Caco-2 (cell line): Measurements from ENCODE around the gene MAPK11. TPM values are rescaled to one million over a fixed set of nuclear protein-coding genes. Genes with fewer than 3 reads are reported as not detected.

Source experiments
- BruUV-seq: library from RNA; stranded (reverse); fragments of 400-500 nt; replicated peaks from 2 replicates; lab custom pipeline; 2021; lab: Mats Ljungman, UMichigan
- CTCF ChIA-PET: fragments of 300-600 bp; sonication (Branson Sonifier 250); formaldehyde crosslinking; loops from one replicate; lab custom pipeline; 2022; ENCODE audit warnings: antibody characterized with exemption; lab: Charles Lee
- POLR2A ChIA-PET: fragments of 300-600 bp; sonication (Branson Sonifier 250); formaldehyde crosslinking; loops from one replicate; lab custom pipeline; 2022; ENCODE audit warnings: antibody characterized with exemption; lab: Charles Lee
- DNase-seq, 2 experiments: peaks; one replicate each; pipeline versions ENCODE4 v3.0.0 to v3.0.0-alpha.2; 2020 to 2022
- H3K27me3 ChIP-seq: replicated peaks from 2 replicates; pipeline ENCODE4 v1.6.0; 2011; ENCODE audit warnings: low read length; ENCODE audit not compliant: control insufficient read depth, insufficient read depth
- H3K36me3 ChIP-seq: 2 replicates; pipeline ENCODE4 v1.5.1; 2011; ENCODE audit warnings: low read length; ENCODE audit not compliant: control insufficient read depth, insufficient read depth
- H3K4me1 ChIP-seq: fragments of 250-450 bp; sonication (Bioruptor Pico); 2 replicates; pipeline ENCODE4 v1.5.1; 2020; ENCODE audit warnings: mild to moderate bottlenecking
- H3K4me3 ChIP-seq: 2 replicates; pipeline ENCODE4 v1.5.1; 2011; ENCODE audit warnings: low read depth, mild to moderate bottlenecking, control low read depth, low read length
- H3K9me3 ChIP-seq: fragments of 250-450 bp; sonication (Bioruptor Pico); 2 replicates; pipeline ENCODE4 v1.5.1; 2020; ENCODE audit warnings: mild to moderate bottlenecking, moderate library complexity
- H3K27ac Mint-ChIP-seq: one replicate; pipeline ENCODE4 v1.8.0; 2022; ENCODE audit warnings: mixed read lengths; ENCODE audit not compliant: unreplicated experiment
- H3K27me3 Mint-ChIP-seq: one replicate; pipeline ENCODE4 v1.8.0; 2022; ENCODE audit warnings: mixed read lengths; ENCODE audit not compliant: insufficient read depth, unreplicated experiment
- H3K36me3 Mint-ChIP-seq: one replicate; pipeline ENCODE4 v1.8.0; 2022; ENCODE audit warnings: mild to moderate bottlenecking, mixed read lengths; ENCODE audit not compliant: insufficient read depth, unreplicated experiment
- H3K4me1 Mint-ChIP-seq: one replicate; pipeline ENCODE4 v1.8.0; 2022; ENCODE audit warnings: low read depth, mixed read lengths; ENCODE audit not compliant: unreplicated experiment
- H3K4me3 Mint-ChIP-seq: one replicate; pipeline ENCODE4 v1.8.0; 2022; ENCODE audit warnings: mild to moderate bottlenecking, moderate library complexity, mixed read lengths; ENCODE audit not compliant: unreplicated experiment
- H3K9me3 Mint-ChIP-seq: one replicate; pipeline ENCODE4 v1.8.0; 2022; ENCODE audit warnings: mixed read lengths; ENCODE audit not compliant: unreplicated experiment
- CTCF ChIP-seq, 2 experiments: fragments of 200-600 bp in 1 of 2; IDR thresholded peaks; 1 replicate in 1 of 2; 2 replicates in 1 of 2; pipeline versions ENCODE4 v1.5.1 to v1.8.0; 2011 to 2022; ENCODE audit warnings: antibody characterized with exemption in 1 of 2, control low read depth in 1 of 2, inconsistent platforms in 1 of 2, low read depth in 1 of 2, low read length in 1 of 2, mild to moderate bottlenecking in 1 of 2, moderate library complexity in 1 of 2; ENCODE audit not compliant: insufficient read depth in 1 of 2, severe bottlenecking in 1 of 2, unreplicated experiment in 1 of 2
- intact Hi-C: fragments of 100-400 bp; cut with micrococcal nuclease; formaldehyde crosslinking; loops from one replicate; pipeline ENCODE4 v1.10.0; 2022; ENCODE audit not compliant: unreplicated experiment
- total RNA-seq: library from RNA; stranded (reverse); gene quantifications from 2 replicates; pipeline ENCODE4 v1.2.3, GENCODE V29; 2022

The MAPK11 gene
- total RNA-seq, 1 experiment from 2014 or later, result 1.3 TPM

GRCh38 chr22:50262460-50262911 lies 7.7 kb downstream of the MAPK11 start:
- no TSS peak for BruUV-seq
- H3K9me3 Mint-ChIP-seq, result no peaks in the 10 kb centered on the region
- peak overlapping the region; percentile 72 for H3K4me3 Mint-ChIP-seq
- Histone ChIP-seq H3K4me3 (no peak overlapping the region), H3K36me3 (no peaks in the 10 kb centered on the region), H3K9me3 (no peaks in the 10 kb centered on the region), H3K27me3 (no peaks in the 10 kb centered on the region), H3K4me1 (peaks cover 11% of the 10 kb centered on the region; the same call in 1 of the 2 replicates)
- no peak for TF ChIP-seq CTCF (IDR thresholded peaks at IDR 0.05; ENCODE audit: insufficient read depth in 1 of 2, low read depth in 1 of 2, low read length in 1 of 2, severe bottlenecking in 1 of 2, unreplicated experiment in 1 of 2)
- no peak overlapping the region for H3K27ac Mint-ChIP-seq
- H3K27me3 Mint-ChIP-seq, result no peaks in the 10 kb centered on the region
- ChIA-PET POLR2A (no interaction called here), CTCF (interaction anchor here (1.6 kb wide), 1 partner anchor 12 kb away, joined by 5 read pairs; the partner anchor contains the start of gene HDAC10)
- no peak for DNase-seq
- no peaks in the 10 kb centered on the region for H3K4me1 Mint-ChIP-seq
- peaks cover 1% of the 10 kb centered on the region for H3K36me3 Mint-ChIP-seq
- intact Hi-C loops, result no loop called here

- ChIA-PET POLR2A (interaction anchor here (1.3 kb wide), 1 partner anchor 11 kb away, joined by 4 read pairs; the partner anchor contains the start of gene HDAC10), CTCF (interaction anchor here (0.7 to 1.6 kb wide), 2 partner anchors 11 to 263 kb away, joined by 4 to 5 read pairs; partner anchors contain the start of genes HDAC10 and SCO2)
- Mint-ChIP-seq H3K4me3 (peak within 1 kb of the TSS; percentile 72), H3K27ac (no peak within 1 kb of the TSS), H3K9me3 (no peaks in the 10 kb centered on the region), H3K27me3 (no peaks in the 10 kb centered on the region), H3K4me1 (no peaks in the 10 kb centered on the region), H3K36me3 (peaks cover 5% of the 10 kb centered on the region)
- Histone ChIP-seq H3K27me3 (no peaks in the 10 kb centered on the region), H3K4me3 (peak within 1 kb of the TSS; percentile 44), H3K9me3 (no peaks in the 10 kb centered on the region), H3K36me3 (no peaks in the 10 kb centered on the region), H3K4me1 (peaks cover 11% of the 10 kb centered on the region; the same call in 1 of the 2 replicates)
- no TSS peak for BruUV-seq
- peak in 1 of 2 experiments; percentile 78 for DNase-seq
- no peak for TF ChIP-seq CTCF (IDR thresholded peaks at IDR 0.05; ENCODE audit: insufficient read depth in 1 of 2, low read depth in 1 of 2, low read length in 1 of 2, severe bottlenecking in 1 of 2, unreplicated experiment in 1 of 2)
- intact Hi-C loops, result no loop called here
Measured at GRCh38 chr22:50261615-50262459, 8.3 kb downstream of the MAPK11 start, which contains the start of gene MAPK12. MAPK12 (minus strand) TSS chr22:50261683; CDS start chr22:50261509, 174 bp downstream.
